Bladder microvascular endothelial cell (primary cell): ENCODE results near the gene UBE2U. TPM values are rescaled to one million over a fixed set of nuclear protein-coding genes. Genes with fewer than 3 reads are reported as not detected.

ENCODE experiments used
- total RNA-seq: library from RNA; depleted of rRNA; stranded (reverse); fragments of >200 nt; gene quantifications from 2 replicates; pipeline ENCODE4 v1.2.3, GENCODE V29; 2014

The UBE2U gene, protein sequence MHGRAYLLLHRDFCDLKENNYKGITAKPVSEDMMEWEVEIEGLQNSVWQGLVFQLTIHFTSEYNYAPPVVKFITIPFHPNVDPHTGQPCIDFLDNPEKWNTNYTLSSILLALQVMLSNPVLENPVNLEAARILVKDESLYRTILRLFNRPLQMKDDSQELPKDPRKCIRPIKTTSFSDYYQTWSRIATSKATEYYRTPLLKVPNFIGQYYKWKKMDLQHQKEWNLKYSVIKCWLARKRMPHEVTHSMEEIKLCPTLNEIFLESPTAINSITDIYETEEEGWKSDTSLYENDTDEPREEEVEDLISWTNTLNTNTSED
- total RNA-seq = 0.13 TPM in 1 of 2 replicates, not detected in the other

DNA sequence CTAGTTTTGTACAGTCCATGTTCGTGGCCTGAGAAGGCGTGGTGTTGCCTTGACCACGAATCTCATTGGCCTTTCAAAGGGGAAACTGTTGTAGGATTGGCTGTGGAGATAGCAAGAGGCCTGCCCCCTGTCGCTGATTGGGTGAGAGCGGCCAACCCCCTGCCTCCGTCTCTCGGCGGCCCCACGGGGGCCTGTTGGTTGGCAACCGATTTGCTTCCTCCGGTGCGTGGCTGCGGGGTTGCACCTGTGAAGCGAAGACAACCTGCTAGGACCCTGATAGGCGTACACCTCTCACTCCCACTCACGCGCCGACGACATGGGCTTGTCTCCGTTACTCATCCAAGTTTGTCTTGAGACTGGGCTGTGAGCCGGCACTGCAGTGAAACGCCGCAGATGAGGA lies at the start of gene UBE2U:
Gene UBE2U, plus strand, starts transcription at position 204 of the 400 bp plus-strand sequence. CDS start 428 bp downstream, outside the sequence.

